ENCODE measurements around the gene SASH3. TPM values are rescaled to one million over a fixed set of nuclear protein-coding genes. Genes with fewer than 3 reads are reported as not detected.

SASH3 gene
- total RNA-seq, 2 donors from 2014 or later: 2.9 to 4.5 TPM

DNA sequence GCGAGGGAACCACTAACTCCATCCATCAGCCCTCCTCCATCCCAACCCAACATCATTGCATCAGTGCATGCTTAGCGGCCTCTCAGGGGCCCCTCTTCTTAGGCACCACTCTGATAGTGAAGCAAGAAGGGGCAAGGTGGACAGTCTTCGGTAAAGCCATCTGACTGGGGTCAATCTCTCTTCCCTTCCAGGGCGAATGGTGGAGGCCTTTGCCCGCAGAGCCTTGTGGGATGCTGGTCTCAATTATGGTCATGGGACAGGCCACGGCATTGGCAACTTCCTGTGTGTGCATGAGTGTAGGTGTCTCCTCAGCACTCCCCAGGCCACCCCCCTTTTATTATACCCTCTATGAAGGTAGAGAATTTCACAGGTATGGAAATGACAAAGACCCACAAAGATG, 18.8 kb upstream of the SASH3 start:
- intact Hi-C loops (cut with DNase I): no loop called here
- no peaks in the 10 kb centered on the region for H3K27me3 ChIP-seq

DNA sequence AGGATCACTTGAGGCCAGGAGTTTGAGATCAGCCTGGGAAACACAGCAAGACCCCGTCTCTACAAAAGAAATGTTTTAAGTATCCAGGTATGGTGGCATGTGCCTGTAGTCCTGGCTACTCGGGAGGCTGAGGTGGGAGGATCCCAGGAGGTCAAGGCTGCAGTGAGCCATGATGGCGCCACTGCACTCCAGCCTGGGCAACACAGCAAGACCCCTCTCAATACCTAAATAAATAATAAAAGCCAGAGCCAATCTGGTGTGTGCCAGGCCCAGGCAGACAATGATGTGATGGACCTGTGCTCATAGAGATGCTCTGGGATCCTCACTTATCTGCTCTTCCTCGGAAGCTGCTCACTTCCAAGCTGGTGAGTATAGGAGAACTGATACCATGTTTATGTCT, 18.2 kb upstream of the SASH3 start:
- H3K9me3 ChIP-seq: no peaks in the 10 kb centered on the region
- no peaks in the 10 kb centered on the region for H3K4me1 ChIP-seq
- TF ChIP-seq, protein P1, sequence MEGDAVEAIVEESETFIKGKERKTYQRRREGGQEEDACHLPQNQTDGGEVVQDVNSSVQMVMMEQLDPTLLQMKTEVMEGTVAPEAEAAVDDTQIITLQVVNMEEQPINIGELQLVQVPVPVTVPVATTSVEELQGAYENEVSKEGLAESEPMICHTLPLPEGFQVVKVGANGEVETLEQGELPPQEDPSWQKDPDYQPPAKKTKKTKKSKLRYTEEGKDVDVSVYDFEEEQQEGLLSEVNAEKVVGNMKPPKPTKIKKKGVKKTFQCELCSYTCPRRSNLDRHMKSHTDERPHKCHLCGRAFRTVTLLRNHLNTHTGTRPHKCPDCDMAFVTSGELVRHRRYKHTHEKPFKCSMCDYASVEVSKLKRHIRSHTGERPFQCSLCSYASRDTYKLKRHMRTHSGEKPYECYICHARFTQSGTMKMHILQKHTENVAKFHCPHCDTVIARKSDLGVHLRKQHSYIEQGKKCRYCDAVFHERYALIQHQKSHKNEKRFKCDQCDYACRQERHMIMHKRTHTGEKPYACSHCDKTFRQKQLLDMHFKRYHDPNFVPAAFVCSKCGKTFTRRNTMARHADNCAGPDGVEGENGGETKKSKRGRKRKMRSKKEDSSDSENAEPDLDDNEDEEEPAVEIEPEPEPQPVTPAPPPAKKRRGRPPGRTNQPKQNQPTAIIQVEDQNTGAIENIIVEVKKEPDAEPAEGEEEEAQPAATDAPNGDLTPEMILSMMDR (IDR thresholded peaks at IDR 0.05): no peak
- no peak for DNase-seq
- no peak overlapping the region for H3K27ac ChIP-seq
- H3K36me3 ChIP-seq: no peaks in the 10 kb centered on the region
- no peaks in the 10 kb centered on the region for H3K27me3 ChIP-seq
- no peak overlapping the region for H3K9ac ChIP-seq (ENCODE audit: low read depth in 2 of 2, low read length in 2 of 2)
- intact Hi-C loops (cut with DNase I): no loop called here
- no peak overlapping the region for H3K4me3 ChIP-seq

More for the DNA sequence above, 18.8 kb upstream of the SASH3 start:
- no peak overlapping the region for H3K27ac ChIP-seq
- H3K9me3 ChIP-seq: no peaks in the 10 kb centered on the region
- TF ChIP-seq, protein P1 (IDR thresholded peaks at IDR 0.05): no peak
- DNase-seq: no peak
- no peaks in the 10 kb centered on the region for H3K4me1 ChIP-seq
- H3K36me3 ChIP-seq: no peaks in the 10 kb centered on the region
- no peak overlapping the region for H3K9ac ChIP-seq (ENCODE audit: low read depth in 2 of 2, low read length in 2 of 2)
- H3K4me3 ChIP-seq: no peak overlapping the region

DNA sequence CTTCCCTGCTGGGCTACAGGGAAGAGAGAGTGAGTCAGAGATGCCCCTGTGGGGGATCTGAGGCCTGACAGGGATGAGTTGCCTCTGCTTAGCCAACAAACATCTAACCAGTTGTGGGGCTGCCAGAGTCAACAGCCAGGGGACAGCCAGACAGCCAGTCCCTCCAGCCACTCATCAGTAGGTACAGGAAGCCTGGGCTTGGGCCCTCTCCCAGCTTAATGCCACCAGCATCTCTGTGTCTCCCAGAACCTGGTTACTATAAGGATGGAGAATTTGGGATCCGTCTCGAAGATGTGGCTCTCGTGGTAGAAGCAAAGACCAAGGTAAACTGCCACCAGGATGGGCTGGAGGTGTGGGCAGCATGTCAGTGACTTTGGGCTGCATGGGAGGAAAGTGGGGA, 17.3 kb upstream of the SASH3 start:
- no peak for DNase-seq
- no peaks in the 10 kb centered on the region for H3K36me3 ChIP-seq
- TF ChIP-seq, protein P1 (IDR thresholded peaks at IDR 0.05): no peak
- H3K4me1 ChIP-seq: no peaks in the 10 kb centered on the region
- no peak overlapping the region for H3K9ac ChIP-seq (ENCODE audit: low read depth in 2 of 2, low read length in 2 of 2)
- H3K27ac ChIP-seq: no peak overlapping the region
- H3K9me3 ChIP-seq: no peaks in the 10 kb centered on the region
- H3K27me3 ChIP-seq: no peaks in the 10 kb centered on the region
- H3K4me3 ChIP-seq: no peak overlapping the region
- intact Hi-C loops (cut with DNase I): no loop called here

DNA sequence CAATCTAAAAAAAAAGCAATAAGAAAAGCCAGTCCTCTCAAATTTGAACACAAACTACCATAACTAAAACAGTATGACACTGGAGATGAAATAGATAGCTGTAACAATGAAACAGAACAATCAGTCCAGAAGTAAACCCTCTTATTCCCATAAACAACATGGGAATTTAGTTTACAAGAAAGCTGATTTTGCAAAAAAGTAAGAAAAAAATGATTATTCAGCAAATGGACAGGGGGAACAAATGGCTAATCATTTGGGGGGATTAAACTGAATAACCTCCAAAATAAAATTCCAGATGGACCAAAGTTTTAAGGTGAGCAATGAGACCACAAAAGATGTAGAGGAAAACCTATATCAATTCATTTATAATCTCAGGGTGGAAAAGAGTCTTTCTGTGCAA, 16.1 kb upstream of the SASH3 start:
- DNase-seq: no peak
- intact Hi-C loops (cut with DNase I): no loop called here
- H3K4me1 ChIP-seq: no peaks in the 10 kb centered on the region
- no peak overlapping the region for H3K4me3 ChIP-seq
- TF ChIP-seq, protein P1 (IDR thresholded peaks at IDR 0.05): no peak
- no peak overlapping the region for H3K9ac ChIP-seq (ENCODE audit: low read depth in 2 of 2, low read length in 2 of 2)
- H3K36me3 ChIP-seq: no peaks in the 10 kb centered on the region
- no peaks in the 10 kb centered on the region for H3K27me3 ChIP-seq
- H3K9me3 ChIP-seq: no peaks in the 10 kb centered on the region
- H3K27ac ChIP-seq: no peak overlapping the region

DNA sequence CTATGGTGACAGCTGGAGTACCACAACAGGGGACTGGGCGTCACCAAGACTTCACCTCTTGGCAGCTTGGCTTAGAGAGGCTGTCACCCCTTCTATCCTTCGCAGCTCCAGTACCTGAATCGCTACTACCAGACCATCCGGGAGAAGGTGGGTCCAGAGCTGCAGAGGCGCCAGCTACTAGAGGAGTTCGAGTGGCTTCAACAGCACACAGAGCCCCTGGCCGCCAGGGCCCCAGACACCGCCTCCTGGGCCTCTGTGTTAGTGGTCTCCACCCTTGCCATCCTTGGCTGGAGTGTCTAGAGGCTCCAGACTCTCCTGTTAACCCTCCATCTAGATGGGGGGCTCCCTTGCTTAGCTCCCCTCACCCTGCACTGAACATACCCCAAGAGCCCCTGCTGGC, 11.6 kb upstream of the SASH3 start:
- no peak for DNase-seq

More for the DNA sequence above, 11.6 kb upstream of the SASH3 start:
- H3K9ac ChIP-seq (ENCODE audit: low read depth in 2 of 2, low read length in 2 of 2): peak overlapping the region in 1 of 2 donors; percentile 2
- H3K27ac ChIP-seq: no peak overlapping the region
- no peaks in the 10 kb centered on the region for H3K4me1 ChIP-seq
- no peaks in the 10 kb centered on the region for H3K36me3 ChIP-seq
- H3K9me3 ChIP-seq: no peaks in the 10 kb centered on the region
- TF ChIP-seq, protein P1 (IDR thresholded peaks at IDR 0.05): no peak
- no peaks in the 10 kb centered on the region for H3K27me3 ChIP-seq
- intact Hi-C loops (cut with DNase I): no loop called here
- H3K4me3 ChIP-seq: no peak overlapping the region

Measured in colonic mucosa (tissue), 4 donors.